Stimulated activated naive CD8-positive, alpha-beta T cell treated with anti-CD3 and anti-CD28 coated beads, Interleukin-15, Interleukin-2, amounts not matched to agents 100 U/mL and 50 U/mL, for 24 hours (primary cell): Measurements from ENCODE around the gene SLC25A28.

Experiments used
- ATAC-seq: fragments of 150-1000 bp; cut with Tn5 transposase; one replicate; pipeline ENCODE4 v1.10.0; 2021
- DNase-seq: peaks from one replicate; pipeline ENCODE4 v3.0.0; 2021

SLC25A28 gene

GRCh38 chr10:99590799-99591198 is 29.4 kb downstream of the SLC25A28 start:
- no peak for ATAC-seq
- DNase-seq: no peak

DNA sequence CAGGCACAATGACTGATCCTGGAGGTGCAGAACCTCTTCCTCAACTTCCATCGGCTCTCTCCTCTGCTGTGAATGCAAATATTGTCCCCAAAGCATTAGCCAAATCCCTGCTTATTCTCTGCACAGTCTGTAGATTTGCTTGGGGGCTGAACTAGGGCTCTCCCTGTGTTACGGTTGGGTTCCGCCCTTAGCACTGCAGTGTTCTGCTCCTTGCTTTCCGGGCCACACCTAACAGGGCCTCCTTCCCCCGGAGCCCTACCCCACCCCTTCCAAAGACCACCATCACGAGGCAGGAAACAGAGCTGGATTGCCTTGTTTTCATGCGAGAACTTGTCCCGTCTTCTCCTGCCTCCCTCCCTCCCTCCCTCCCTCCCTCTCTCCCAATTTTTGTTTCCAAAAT is 36.6 kb downstream of the SLC25A28 start:
- ATAC-seq (no peak), DNase-seq (no peak)

- DNase-seq (no peak), ATAC-seq (no peak)
These were observed 37.9 kb downstream of the SLC25A28 start for GRCh38 chr10:99582255-99582770.

GRCh38 chr10:99579971-99580370 is 40.3 kb downstream of the SLC25A28 start:
- ATAC-seq (no peak), DNase-seq (no peak)

GRCh38 chr10:99573790-99574189 is 46.4 kb downstream of the SLC25A28 start:
- no peak for ATAC-seq
- no peak for DNase-seq

DNA sequence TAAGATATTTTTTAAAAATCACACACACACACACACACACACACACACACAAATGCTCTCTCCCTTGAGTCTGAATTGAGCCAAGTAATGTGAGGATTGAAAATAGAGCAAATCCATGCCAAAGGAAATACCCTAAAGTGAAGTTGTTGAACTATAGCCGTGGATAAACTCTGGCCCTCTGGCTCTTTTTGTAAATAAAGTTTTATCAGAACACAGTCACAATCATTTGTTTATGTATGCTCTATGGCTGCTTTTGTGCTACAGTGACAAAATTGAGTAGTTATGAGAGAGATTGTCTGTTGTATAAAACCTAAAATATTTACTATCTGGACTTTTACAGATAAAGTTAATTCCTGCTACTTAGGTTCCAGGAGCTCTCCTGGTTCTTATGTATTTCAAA is 48.4 kb downstream of the SLC25A28 start:
- ATAC-seq: no peak
- no peak for DNase-seq

- ATAC-seq: no peak
- DNase-seq: no peak
These were observed 50.3 kb downstream of the SLC25A28 start for GRCh38 chr10:99569961-99570360.

DNA sequence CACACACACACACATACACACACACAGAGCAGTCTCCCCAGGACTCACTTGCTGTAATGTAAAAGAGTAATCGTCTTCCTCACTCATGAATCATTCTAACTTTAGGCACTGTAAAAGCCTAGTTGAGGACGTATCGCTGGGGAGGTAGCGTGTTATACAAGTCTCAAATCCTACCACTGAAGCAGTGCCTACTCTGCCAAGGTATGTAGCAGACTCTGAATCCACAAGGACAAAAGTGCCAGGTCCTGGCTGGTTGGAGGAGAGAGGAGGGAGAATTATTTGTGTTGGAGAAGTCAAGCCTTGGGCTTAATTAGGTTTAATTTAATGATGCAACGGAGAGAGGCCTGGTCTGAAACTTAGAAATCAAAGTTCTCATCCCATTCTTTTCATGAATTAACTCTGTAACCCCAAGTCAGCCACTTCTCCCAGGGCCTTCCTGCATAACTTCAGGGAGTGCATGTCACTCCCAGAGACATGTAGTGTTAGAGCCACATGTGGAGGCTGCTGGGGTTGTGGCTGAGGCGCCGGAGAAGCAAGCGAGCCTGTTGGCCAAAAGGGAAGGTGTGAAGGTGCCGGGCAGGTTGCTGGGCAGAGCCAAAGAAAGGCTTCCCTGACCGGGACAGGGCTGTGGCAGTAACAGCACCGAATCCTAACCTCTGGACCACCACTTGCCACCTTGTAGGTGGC is 50.8 kb downstream of the SLC25A28 start:
- DNase-seq: no peak
- ATAC-seq: no peak

DNA sequence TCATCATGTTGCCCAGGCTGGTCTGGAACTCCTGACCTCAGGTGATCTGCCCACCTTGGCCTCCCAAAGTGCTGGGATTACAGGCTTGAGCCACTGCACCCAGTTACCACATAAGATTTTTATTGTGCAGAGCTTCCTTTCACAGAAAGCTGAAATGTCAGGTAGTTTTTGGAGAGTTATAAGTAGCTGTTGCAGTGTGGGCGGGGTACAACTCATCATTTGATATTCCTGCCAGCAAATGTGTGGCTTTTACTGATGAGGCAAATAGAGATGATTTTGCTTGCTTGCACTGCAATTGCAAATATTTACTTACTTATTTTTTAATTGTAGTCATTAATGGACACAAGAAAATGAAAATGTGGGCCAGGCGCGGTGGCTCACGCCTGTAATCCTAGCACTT is 55.1 kb downstream of the SLC25A28 start:
- DNase-seq (no peak), ATAC-seq (no peak)

DNA sequence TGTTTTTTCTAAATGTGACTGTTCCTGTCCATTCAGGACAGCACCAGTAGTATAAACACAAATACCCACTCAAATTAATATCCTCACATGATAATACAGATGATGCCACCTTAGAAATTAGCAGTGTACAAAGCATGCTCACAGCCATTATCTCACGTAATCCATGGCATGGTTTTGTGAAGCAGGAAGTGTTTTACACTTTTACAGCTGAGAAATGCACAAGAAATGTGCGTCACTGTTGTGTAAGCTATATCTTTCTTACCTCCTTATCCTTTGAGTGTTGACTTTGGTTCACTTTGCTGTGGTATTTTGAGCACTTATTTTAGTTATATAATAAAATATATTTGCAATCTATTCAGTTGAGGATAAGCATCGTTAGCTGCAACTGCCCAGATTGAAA is 55.9 kb downstream of the SLC25A28 start:
- no peak for DNase-seq
- no peak for ATAC-seq

- DNase-seq (no peak), ATAC-seq (no peak)
These were observed 57.6 kb downstream of the SLC25A28 start for GRCh38 chr10:99562631-99563030.
